Keratinocyte (primary cell): ENCODE data around the gene SKOR1. TPM values are rescaled to one million over a fixed set of nuclear protein-coding genes. Genes with fewer than 3 reads are reported as not detected.

Experiments used
- DNase-seq: peaks from one replicate; pipeline ENCODE4 v3.0.0-alpha.2; 2011; ENCODE audit warnings: low read depth, missing footprints, low spot score
- FAIRE-seq: peaks from 2 replicates; lab custom pipeline; 2011; peaks lifted over from hg19 to GRCh38; lab: Jason Lieb, UNC
- H2AFZ ChIP-seq: 2 replicates; pipeline ENCODE4 v1.6.0; 2012; ENCODE audit warnings: low read length, control low read depth, inconsistent platforms; ENCODE audit not compliant: control insufficient read depth
- H3K27ac ChIP-seq: 2 replicates; pipeline ENCODE4 v1.5.1; 2011; ENCODE audit warnings: low read length; ENCODE audit not compliant: control insufficient read depth, insufficient read depth
- H3K27me3 ChIP-seq: 3 replicates; pipeline ENCODE4 v1.6.0; 2011; ENCODE audit warnings: low read length; ENCODE audit not compliant: control insufficient read depth, insufficient read depth; ENCODE audit errors: extremely low read depth
- H3K36me3 ChIP-seq, 2 experiments: 2 replicates in 1 of 2; 3 replicates in 1 of 2; pipeline ENCODE4 v1.5.1; 2011; ENCODE audit warnings: low read length in 2 of 2, mild to moderate bottlenecking in 1 of 2; ENCODE audit not compliant: control insufficient read depth in 2 of 2, insufficient read depth in 2 of 2; ENCODE audit errors: extremely low read depth in 1 of 2
- H3K4me1 ChIP-seq: 3 replicates; pipeline ENCODE4 v1.5.1; 2011; ENCODE audit warnings: low read length; ENCODE audit not compliant: control insufficient read depth, insufficient read depth; ENCODE audit errors: extremely low read depth
- H3K4me2 ChIP-seq: 3 replicates; pipeline ENCODE4 v1.6.0; 2011; ENCODE audit warnings: low read depth, low read length; ENCODE audit not compliant: control insufficient read depth, insufficient read depth; ENCODE audit errors: extremely low read depth
- H3K4me3 ChIP-seq, 3 experiments: fragments of 200-600 bp in 1 of 3; sonication (generic) in 1 of 3; 2 replicates in 2 of 3; 3 replicates in 1 of 3; pipeline ENCODE4 v1.5.1; 2011 to 2016; ENCODE audit warnings: low read length in 3 of 3, mild to moderate bottlenecking in 3 of 3, control low read depth in 2 of 3, inconsistent platforms in 1 of 3, low read depth in 1 of 3, mixed read lengths in 1 of 3, mixed run types in 1 of 3, moderate library complexity in 1 of 3; ENCODE audit not compliant: control insufficient read depth in 2 of 3, insufficient read depth in 2 of 3; ENCODE audit errors: extremely low read depth in 1 of 3
- H3K79me2 ChIP-seq: 2 replicates; pipeline ENCODE4 v1.6.0; 2012; ENCODE audit warnings: low read length; ENCODE audit not compliant: control insufficient read depth, insufficient read depth
- H3K9ac ChIP-seq: 3 replicates; pipeline ENCODE4 v1.6.0; 2011; ENCODE audit warnings: low read length; ENCODE audit not compliant: control insufficient read depth, insufficient read depth; ENCODE audit errors: extremely low read depth
- H3K9me1 ChIP-seq: 3 replicates; pipeline ENCODE4 v1.6.0; 2011; ENCODE audit warnings: low read length; ENCODE audit not compliant: control insufficient read depth, insufficient read depth; ENCODE audit errors: extremely low read depth
- H3K9me3 ChIP-seq: 2 replicates; pipeline ENCODE4 v1.5.1; 2012; ENCODE audit warnings: low read depth, low read length; ENCODE audit not compliant: control insufficient read depth
- H4K20me1 ChIP-seq: 3 replicates; pipeline ENCODE4 v1.6.0; 2011; ENCODE audit warnings: low read length; ENCODE audit not compliant: control insufficient read depth, insufficient read depth; ENCODE audit errors: extremely low read depth
- EZH2 ChIP-seq: IDR thresholded peaks from one replicate; pipeline ENCODE4 v1.6.1; 2012; ENCODE audit warnings: inconsistent platforms, mild to moderate bottlenecking, low read length, moderate library complexity
- dilution Hi-C: fragments of 300-500 bp; cut with MboI; formaldehyde crosslinking; loops from one replicate; pipeline ENCODE4 v1.7.0; 2020; ENCODE audit warnings: low sequenced_read_pairs; ENCODE audit not compliant: extremely low pct_ligation_motif_present
- polyA plus RNA-seq, 5 experiments: library from polyadenylated mRNA; depleted of rRNA in 3 of 5; stranded (reverse) in 3 of 5; stranded (forward) in 1 of 5; unstranded in 1 of 5; fragments of >200 nt; gene quantifications; 1 replicate in 1 of 5; 2 replicates in 3 of 5; 3 replicates in 1 of 5; pipeline versions ENCODE4 v1.2.1 to v1.2.3, GENCODE V29; 2011 to 2012; ENCODE audit warnings: missing spikeins in 2 of 5, low read depth in 1 of 5, low replicate concordance in 1 of 5
- TF ChIP-seq, protein P1 (sequence below), 3 experiments: IDR thresholded peaks in 1 of 3; conservative IDR thresholded peaks in 1 of 3; optimal IDR thresholded peaks in 1 of 3; 2 replicates in 2 of 3; 3 replicates in 1 of 3; pipeline versions ENCODE3 to v1.5.1; 2011; ENCODE audit warnings: low read length in 3 of 3, mild to moderate bottlenecking in 3 of 3, moderate library complexity in 2 of 3, control low read depth in 1 of 3, inconsistent platforms in 1 of 3; ENCODE audit not compliant: insufficient read depth in 2 of 3; ENCODE audit errors: extremely low read depth in 1 of 3

Gene SKOR1
- polyA plus RNA-seq, 1 donor (not counting 4 experiments of a cell fraction or from before 2014, with no cell fraction given), result 0.03 TPM

GRCh38 chr15:67839929-67840748 lies 14.8 kb downstream of the SKOR1 start, which contains the start of gene RNU6-1:
Gene RNU6-1, minus strand, starts transcription at chr15:67840045.
- no peaks in the 10 kb centered on the region for H3K36me3 ChIP-seq
- peak within 1 kb of the TSS; percentile 93 for H3K27ac ChIP-seq
- no peaks in the 10 kb centered on the region for H3K9me1 ChIP-seq
- dilution Hi-C loops, result no loop called here
- TF ChIP-seq EZH2, result no peak
- TF ChIP-seq, protein P1, sequence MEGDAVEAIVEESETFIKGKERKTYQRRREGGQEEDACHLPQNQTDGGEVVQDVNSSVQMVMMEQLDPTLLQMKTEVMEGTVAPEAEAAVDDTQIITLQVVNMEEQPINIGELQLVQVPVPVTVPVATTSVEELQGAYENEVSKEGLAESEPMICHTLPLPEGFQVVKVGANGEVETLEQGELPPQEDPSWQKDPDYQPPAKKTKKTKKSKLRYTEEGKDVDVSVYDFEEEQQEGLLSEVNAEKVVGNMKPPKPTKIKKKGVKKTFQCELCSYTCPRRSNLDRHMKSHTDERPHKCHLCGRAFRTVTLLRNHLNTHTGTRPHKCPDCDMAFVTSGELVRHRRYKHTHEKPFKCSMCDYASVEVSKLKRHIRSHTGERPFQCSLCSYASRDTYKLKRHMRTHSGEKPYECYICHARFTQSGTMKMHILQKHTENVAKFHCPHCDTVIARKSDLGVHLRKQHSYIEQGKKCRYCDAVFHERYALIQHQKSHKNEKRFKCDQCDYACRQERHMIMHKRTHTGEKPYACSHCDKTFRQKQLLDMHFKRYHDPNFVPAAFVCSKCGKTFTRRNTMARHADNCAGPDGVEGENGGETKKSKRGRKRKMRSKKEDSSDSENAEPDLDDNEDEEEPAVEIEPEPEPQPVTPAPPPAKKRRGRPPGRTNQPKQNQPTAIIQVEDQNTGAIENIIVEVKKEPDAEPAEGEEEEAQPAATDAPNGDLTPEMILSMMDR (optimal IDR thresholded peaks at IDR 0.05 in 1 of 3, IDR thresholded peaks at IDR 0.05 in 1 of 3, conservative IDR thresholded peaks at IDR 0.05 in 1 of 3; ENCODE audit: extremely low read depth in 1 of 3, insufficient read depth in 2 of 3, low read length in 3 of 3), result no peak
- H3K9me3 ChIP-seq, result no peaks in the 10 kb centered on the region
- peak within 1 kb of the TSS; percentile 64 to 90 (median 80) for H3K4me3 ChIP-seq
- peak within 1 kb of the TSS; percentile 99 for H2AFZ ChIP-seq
- H3K4me1 ChIP-seq, result peaks cover 19% of the 10 kb centered on the region
- peaks cover 11% of the 10 kb centered on the region for H3K27me3 ChIP-seq
- peak within 1 kb of the TSS; percentile 96 for H3K4me2 ChIP-seq
- H3K9ac ChIP-seq, result peak within 1 kb of the TSS; percentile 86
- DNase-seq (peak; percentile 69), FAIRE-seq (peak; percentile 49)
- no peaks in the 10 kb centered on the region for H4K20me1 ChIP-seq
- H3K79me2 ChIP-seq, result no peaks in the 10 kb centered on the region

DNA sequence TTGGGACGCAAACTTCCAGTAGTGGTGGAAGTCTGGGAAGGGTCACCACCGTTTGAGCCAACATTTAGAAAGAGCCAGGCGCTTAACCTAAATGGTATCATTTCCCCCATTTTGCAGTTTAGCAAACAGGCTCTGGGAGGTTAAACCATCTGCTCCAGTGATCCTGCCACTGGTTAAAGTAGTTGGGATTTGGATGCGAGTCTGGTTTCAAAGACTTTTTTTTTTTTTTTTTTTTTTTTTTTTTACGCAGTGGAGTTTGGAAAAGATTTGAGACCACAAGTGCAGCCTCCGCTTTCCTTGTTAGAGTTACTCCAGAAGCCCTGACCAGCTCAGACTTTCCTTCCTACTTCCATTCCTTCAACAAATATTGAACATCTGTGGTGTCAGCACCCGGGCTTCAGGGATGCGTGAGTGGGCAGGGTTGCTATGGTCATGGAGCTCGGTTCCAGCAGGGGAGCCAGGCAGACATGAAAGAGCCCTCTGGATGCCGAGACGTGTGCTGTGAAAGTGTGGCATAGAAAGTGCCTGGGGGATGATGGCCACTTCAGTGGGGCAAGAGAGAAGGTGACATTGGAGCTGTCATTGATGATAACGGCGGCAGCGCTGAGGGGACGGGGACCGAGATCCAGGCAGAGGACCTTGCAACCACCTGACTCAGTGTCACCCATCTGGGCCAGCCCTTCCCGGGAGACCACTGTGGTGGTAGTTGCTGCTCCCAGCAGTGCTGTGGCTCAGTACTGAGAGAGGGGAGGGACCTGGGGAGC lies 15.6 kb downstream of the SKOR1 start:
- Histone ChIP-seq H3K9me3 (no peaks in the 10 kb centered on the region), H3K36me3 (no peaks in the 10 kb centered on the region), H3K4me1 (peaks cover 18% of the 10 kb centered on the region), H3K4me2 (peak overlapping the region; percentile 96), H3K79me2 (no peaks in the 10 kb centered on the region), H4K20me1 (no peaks in the 10 kb centered on the region), H3K27me3 (peaks cover 3% of the 10 kb centered on the region), H3K9me1 (no peaks in the 10 kb centered on the region), H3K4me3 (peak overlapping the region; percentile 64 to 90 (median 80)), H2AFZ (peak overlapping the region; percentile 99), H3K27ac (peak overlapping the region; percentile 93), H3K9ac (peak overlapping the region; percentile 86)
- FAIRE-seq (no peak), DNase-seq (no peak)
- dilution Hi-C loops, result no loop called here
- TF ChIP-seq, protein P1 (optimal IDR thresholded peaks at IDR 0.05 in 1 of 3, IDR thresholded peaks at IDR 0.05 in 1 of 3, conservative IDR thresholded peaks at IDR 0.05 in 1 of 3; ENCODE audit: extremely low read depth in 1 of 3, insufficient read depth in 2 of 3, low read length in 3 of 3), result no peak
- TF ChIP-seq EZH2, result no peak
